ENCODE measurements around the gene ATOX1. TPM values are rescaled to one million over a fixed set of nuclear protein-coding genes. Genes with fewer than 3 reads are reported as not detected.

ATOX1 gene
- total and polyA plus RNA-seq, 9 of the 15 experiments (the other 6 are each of a cell fraction or from before 2014, with no cell fraction given) = 59.2 to 318 (median 86.2) TPM

GRCh38 chr5:151697452-151697851 is 61.0 kb downstream of the ATOX1 start:
- BruUV-seq (replicated peaks) = no TSS peak
- DNase-seq (ENCODE audit: extremely low read depth in 1 of 4, low spot score in 3 of 4) (no peak), FAIRE-seq (no peak), ATAC-seq (no peak)
- intact Hi-C loops (cut with micrococcal nuclease) (no loop called here), in situ Hi-C loops (cut with MboI) (no loop called here)
- Histone ChIP-seq H3K9me1 (ENCODE audit: control insufficient read depth, insufficient read depth, low read length) (no peaks in the 10 kb centered on the region), H3K9me3 (replicated peaks; ENCODE audit: control insufficient read depth, insufficient read depth, low read depth, low read length) (no peaks in the 10 kb centered on the region), H3K4me2 (ENCODE audit: insufficient read depth, low read length) (no peak overlapping the region; the same call in 1 of the 2 replicates), H3K36me3 (ENCODE audit: control insufficient read depth, insufficient read depth, low read length) (no peaks in the 10 kb centered on the region), H3K9ac (ENCODE audit: insufficient read depth in 1 of 2, low read depth in 2 of 2, low read length in 2 of 2) (no peak overlapping the region), H3K4me1 (replicated peaks in 1 of 2; ENCODE audit: control insufficient read depth in 2 of 2, insufficient read depth in 2 of 2, low read length in 2 of 2) (peaks cover 3 to 6% of the 10 kb centered on the region in 2 experiments; a peak in 2 of 5 replicates), H2AFZ (ENCODE audit: low read depth, low read length) (no peak overlapping the region), H3K79me2 (ENCODE audit: control insufficient read depth, insufficient read depth, low read length) (no peaks in the 10 kb centered on the region), H4K20me1 (replicated peaks; ENCODE audit: control insufficient read depth, insufficient read depth, low read length) (no peaks in the 10 kb centered on the region), H3K27me3 (ENCODE audit: control insufficient read depth in 2 of 2, insufficient read depth in 2 of 2, low read length in 2 of 2) (peaks cover 0 to 4% of the 10 kb centered on the region in 2 experiments; a peak in 2 of 5 replicates), H3K27ac (ENCODE audit: extremely low read depth, low read depth, low read length) (no peak overlapping the region), H3K4me3 (no peak overlapping the region)
- POLR2A ChIA-PET = no interaction called here
- WGBS (ENCODE audit: insufficient coverage, low coverage, missing lambda C conversion rate) = 31% methylated on average over 8 of the region's 8 CpGs
- TF ChIP-seq ZNF445 (CRISPR knock-in tag; IDR thresholded peaks at IDR 0.05; ENCODE audit: low read depth) = no peak
- no peak for TF ChIP-seq HDGF (IDR thresholded peaks at IDR 0.05)
- no peak for TF ChIP-seq MED1 (CRISPR knock-in tag; IDR thresholded peaks at IDR 0.05; ENCODE audit: borderline replicate concordance)
- no peak for TF ChIP-seq ZNF695 (CRISPR knock-in tag; IDR thresholded peaks at IDR 0.05)
- no peak for TF ChIP-seq AFF4 (CRISPR knock-in tag; IDR thresholded peaks at IDR 0.05)
- TF ChIP-seq TAF9B (IDR thresholded peaks at IDR 0.05; ENCODE audit: partially characterized antibody) = no peak
- TF ChIP-seq SMARCA4 (IDR thresholded peaks at IDR 0.05) = no peak
- TF ChIP-seq ELK3 (CRISPR knock-in tag; IDR thresholded peaks at IDR 0.05) = no peak
- TF ChIP-seq TAL1 (IDR thresholded peaks at IDR 0.05) = no peak
- no peak for TF ChIP-seq BMI1 (IDR thresholded peaks at IDR 0.05; ENCODE audit: low read length)
- no peak for TF ChIP-seq RREB1 (CRISPR knock-in tag; IDR thresholded peaks at IDR 0.05)
- no peak for TF ChIP-seq ETV6 (IDR thresholded peaks at IDR 0.05; ENCODE audit: borderline replicate concordance in 1 of 2, low read depth in 2 of 2, low read length in 1 of 2)
- no peak for TF ChIP-seq ETV6 (CRISPR knock-in tag; IDR thresholded peaks at IDR 0.05; ENCODE audit: borderline replicate concordance)
- TF ChIP-seq KAT7 (CRISPR knock-in tag; IDR thresholded peaks at IDR 0.05; ENCODE audit: borderline replicate concordance) = no peak
- CTCF ChIA-PET (ENCODE audit: low intra/inter-chr PET ratio) = no interaction called here
